ENCODE measurements around the gene PPRC1.

Gene PPRC1

DNA sequence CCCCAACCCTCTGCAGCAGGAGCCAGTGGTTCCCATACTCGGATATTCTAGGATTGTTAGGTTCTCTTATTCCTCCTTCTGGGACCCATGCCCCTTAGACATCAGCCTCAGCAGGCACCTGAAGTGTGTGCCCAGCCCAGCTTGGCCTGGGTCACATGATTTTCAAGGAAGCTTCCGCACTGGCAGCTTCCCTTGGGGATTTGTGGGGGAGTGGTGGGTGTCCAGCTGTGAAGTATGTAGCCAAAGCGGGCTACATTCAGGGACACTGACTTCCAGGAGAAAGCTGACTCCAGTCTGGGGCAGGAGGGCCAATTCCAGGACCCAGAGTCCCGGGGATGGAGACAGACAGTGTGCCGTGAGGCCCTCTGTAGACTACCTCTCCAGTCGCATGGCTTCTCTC lies 14.0 kb upstream of the PPRC1 start:
- ATAC-seq (ENCODE audit: low read depth): no peak
- Histone ChIP-seq H3K36me3 (ENCODE audit: low read depth) (no peaks in the 10 kb centered on the region), H3K9me3 (ENCODE audit: severe bottlenecking) (no peaks in the 10 kb centered on the region), H3K4me3 (ENCODE audit: severe bottlenecking) (peak overlapping the region; percentile 77), H3K27ac (ENCODE audit: poor library complexity, severe bottlenecking) (peak overlapping the region; percentile 73), H3K4me1 (ENCODE audit: insufficient read depth, poor library complexity, severe bottlenecking) (peaks cover 46% of the 10 kb centered on the region), H3K27me3 (ENCODE audit: insufficient read depth, poor library complexity, severe bottlenecking) (no peaks in the 10 kb centered on the region)
- DNase-seq (ENCODE audit: low spot score): no peak
- TF ChIP-seq, protein P1, sequence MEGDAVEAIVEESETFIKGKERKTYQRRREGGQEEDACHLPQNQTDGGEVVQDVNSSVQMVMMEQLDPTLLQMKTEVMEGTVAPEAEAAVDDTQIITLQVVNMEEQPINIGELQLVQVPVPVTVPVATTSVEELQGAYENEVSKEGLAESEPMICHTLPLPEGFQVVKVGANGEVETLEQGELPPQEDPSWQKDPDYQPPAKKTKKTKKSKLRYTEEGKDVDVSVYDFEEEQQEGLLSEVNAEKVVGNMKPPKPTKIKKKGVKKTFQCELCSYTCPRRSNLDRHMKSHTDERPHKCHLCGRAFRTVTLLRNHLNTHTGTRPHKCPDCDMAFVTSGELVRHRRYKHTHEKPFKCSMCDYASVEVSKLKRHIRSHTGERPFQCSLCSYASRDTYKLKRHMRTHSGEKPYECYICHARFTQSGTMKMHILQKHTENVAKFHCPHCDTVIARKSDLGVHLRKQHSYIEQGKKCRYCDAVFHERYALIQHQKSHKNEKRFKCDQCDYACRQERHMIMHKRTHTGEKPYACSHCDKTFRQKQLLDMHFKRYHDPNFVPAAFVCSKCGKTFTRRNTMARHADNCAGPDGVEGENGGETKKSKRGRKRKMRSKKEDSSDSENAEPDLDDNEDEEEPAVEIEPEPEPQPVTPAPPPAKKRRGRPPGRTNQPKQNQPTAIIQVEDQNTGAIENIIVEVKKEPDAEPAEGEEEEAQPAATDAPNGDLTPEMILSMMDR (IDR thresholded peaks at IDR 0.05; ENCODE audit: poor library complexity, severe bottlenecking): no peak

DNA sequence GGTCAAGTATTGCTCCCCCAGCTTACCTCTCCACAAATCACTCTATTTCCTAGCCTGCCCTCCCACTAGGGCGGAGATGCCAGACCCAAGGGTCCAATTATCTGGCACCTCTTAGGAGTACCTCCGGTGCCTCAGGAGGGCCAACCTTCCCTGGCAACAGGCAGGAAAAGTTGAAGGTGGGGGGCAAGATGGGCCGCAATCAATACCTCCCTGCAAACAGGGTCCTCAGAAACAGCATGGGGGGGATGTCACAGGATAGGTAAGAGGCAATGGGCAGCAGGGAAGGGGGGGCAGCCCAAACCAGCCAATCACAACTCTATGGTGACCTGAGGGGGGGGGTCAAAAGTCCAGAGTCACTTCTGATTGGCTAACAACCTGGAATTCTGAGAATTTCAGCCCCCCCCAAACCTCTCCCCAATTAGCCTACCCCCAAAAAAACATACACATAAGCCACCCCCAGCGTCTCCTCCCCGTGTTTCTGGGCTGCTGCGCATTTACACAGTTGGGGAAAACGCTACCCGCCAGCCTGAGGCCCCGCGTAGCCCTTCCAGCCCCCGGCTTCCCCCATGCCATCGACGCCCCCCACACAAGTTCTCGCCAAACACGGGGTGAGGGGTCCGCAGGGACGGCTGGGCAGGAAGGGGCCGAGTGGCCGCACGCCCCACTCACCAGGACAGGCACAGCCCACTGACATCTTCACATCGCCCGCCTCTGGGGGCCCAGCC lies 13.3 kb upstream of the PPRC1 start:
- Histone ChIP-seq H3K27ac (ENCODE audit: poor library complexity, severe bottlenecking) (peak overlapping the region; percentile 73), H3K4me1 (ENCODE audit: insufficient read depth, poor library complexity, severe bottlenecking) (peaks cover 46% of the 10 kb centered on the region), H3K4me3 (ENCODE audit: severe bottlenecking) (peak overlapping the region; percentile 77), H3K27me3 (ENCODE audit: insufficient read depth, poor library complexity, severe bottlenecking) (no peaks in the 10 kb centered on the region), H3K9me3 (ENCODE audit: severe bottlenecking) (no peaks in the 10 kb centered on the region), H3K36me3 (ENCODE audit: low read depth) (no peaks in the 10 kb centered on the region)
- TF ChIP-seq, protein P1 (IDR thresholded peaks at IDR 0.05; ENCODE audit: poor library complexity, severe bottlenecking): no peak
- peak; percentile 35 for ATAC-seq (ENCODE audit: low read depth)
- no peak for DNase-seq (ENCODE audit: low spot score)

DNA sequence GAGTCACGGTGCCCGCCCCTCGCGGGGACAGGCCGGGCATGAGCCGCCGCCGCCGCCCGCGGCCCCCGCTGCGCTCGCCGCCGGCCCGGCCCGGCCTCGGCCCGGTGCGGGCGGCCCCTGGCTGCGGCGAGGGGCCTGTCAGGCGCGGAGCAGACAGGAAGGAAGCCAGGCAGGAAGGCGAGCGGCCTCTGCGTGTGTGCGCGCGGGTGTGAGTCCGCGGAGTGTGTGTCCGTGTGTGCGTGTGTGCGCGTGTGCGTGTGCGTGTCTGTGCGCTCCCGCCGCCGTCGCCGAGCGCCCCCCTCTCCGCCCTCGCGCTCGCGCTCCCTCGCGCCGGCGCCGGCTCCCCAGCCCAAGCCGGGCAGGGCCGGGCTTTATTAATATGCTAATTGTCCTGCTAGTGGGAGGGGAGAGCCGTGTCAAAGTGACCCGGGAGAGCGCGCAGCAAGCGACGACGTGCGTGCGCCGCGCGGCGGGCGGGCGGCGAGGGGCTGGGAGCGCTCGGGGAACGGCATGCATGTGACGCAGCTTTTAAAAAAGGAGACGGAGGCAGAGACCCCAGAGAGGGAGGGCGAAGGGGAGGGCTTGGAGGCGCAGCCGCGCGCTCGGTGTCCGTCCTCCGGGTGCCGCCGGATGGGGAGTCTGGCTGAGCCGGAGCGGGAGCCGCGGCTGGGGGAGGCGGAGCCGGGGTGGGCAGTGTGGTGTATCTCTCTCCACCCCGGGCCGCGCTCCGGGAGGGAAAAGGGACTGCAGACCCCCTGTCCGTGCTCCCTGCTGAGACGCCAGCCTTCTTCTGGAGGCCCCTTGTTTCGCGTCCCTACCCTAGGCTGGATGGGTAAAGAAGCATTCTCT lies 12.5 kb upstream of the PPRC1 start, which contains the start of gene LDB1:
TSS of gene LDB1 (minus strand) at position 227 of the 849 bp plus-strand sequence. CDS start 258 bp downstream, outside the sequence.
- peak; percentile 62 for ATAC-seq (ENCODE audit: low read depth)

DNA sequence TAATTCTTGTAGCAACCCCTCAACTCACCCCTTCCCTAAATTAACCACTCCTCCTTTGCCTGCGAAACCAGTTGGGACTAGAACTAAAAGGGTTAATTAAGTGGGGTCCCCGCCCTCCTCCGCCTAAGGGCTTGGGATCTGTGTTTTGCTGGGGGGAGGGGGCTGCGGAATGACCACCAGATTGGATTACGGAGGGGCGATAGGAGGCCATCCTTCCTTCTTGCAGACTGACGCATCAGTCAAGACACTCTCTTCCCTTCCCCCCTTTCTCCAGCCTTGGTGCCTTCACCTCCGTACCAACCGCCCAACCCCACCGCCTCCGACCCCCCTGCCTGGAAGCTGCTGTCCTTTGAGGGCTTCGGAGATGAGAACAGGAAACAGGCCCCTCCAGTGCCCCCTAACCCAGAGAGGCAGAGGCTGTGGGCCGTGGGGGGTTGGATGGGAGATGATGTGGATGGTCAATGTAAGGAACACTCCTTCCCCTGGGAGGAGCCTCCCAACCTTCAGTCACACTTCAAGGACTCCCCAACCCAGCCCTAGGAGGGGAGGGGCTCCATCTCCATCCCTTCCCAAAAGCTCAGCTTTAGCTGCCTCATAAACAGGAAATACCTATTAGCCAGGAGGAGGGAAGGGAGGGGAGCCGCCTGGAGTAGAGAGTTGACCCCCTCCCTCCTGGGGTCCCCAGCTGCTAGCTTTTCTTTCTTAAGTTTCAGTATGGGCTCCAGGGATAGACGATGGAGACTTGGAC lies 11.7 kb upstream of the PPRC1 start:
- ATAC-seq (ENCODE audit: low read depth) (peak; percentile 7; the same call in 1 of the 3 replicates), DNase-seq (ENCODE audit: low spot score) (no peak)
- H3K9me3 ChIP-seq (ENCODE audit: severe bottlenecking): no peaks in the 10 kb centered on the region
- no peaks in the 10 kb centered on the region for H3K36me3 ChIP-seq (ENCODE audit: low read depth)
- H3K4me3 ChIP-seq (ENCODE audit: severe bottlenecking): peak overlapping the region; percentile 77
- H3K4me1 ChIP-seq (ENCODE audit: insufficient read depth, poor library complexity, severe bottlenecking): peaks cover 34% of the 10 kb centered on the region
- no peaks in the 10 kb centered on the region for H3K27me3 ChIP-seq (ENCODE audit: insufficient read depth, poor library complexity, severe bottlenecking)
- H3K27ac ChIP-seq (ENCODE audit: poor library complexity, severe bottlenecking): peak overlapping the region; percentile 73
- TF ChIP-seq, protein P1 (IDR thresholded peaks at IDR 0.05; ENCODE audit: poor library complexity, severe bottlenecking): no peak

More for the DNA sequence above, 12.5 kb upstream of the PPRC1 start, which contains the start of gene LDB1:
- peak within 1 kb of the TSS; percentile 73 for H3K27ac ChIP-seq (ENCODE audit: poor library complexity, severe bottlenecking)
- H3K27me3 ChIP-seq (ENCODE audit: insufficient read depth, poor library complexity, severe bottlenecking): no peaks in the 10 kb centered on the region
- no peaks in the 10 kb centered on the region for H3K36me3 ChIP-seq (ENCODE audit: low read depth)
- H3K9me3 ChIP-seq (ENCODE audit: severe bottlenecking): no peaks in the 10 kb centered on the region
- DNase-seq (ENCODE audit: low spot score): no peak
- H3K4me1 ChIP-seq (ENCODE audit: insufficient read depth, poor library complexity, severe bottlenecking): peaks cover 42% of the 10 kb centered on the region
- TF ChIP-seq, protein P1 (IDR thresholded peaks at IDR 0.05; ENCODE audit: poor library complexity, severe bottlenecking): peak; percentile 18
- peak within 1 kb of the TSS; percentile 77 for H3K4me3 ChIP-seq (ENCODE audit: severe bottlenecking)

Measured in RWPE2 (cell line).